Large intestine (tissue), 3 donors: ENCODE data around the gene SPEN. TPM values are rescaled to one million over a fixed set of nuclear protein-coding genes. Genes with fewer than 3 reads are reported as not detected.

ENCODE experiments used
- DNase-seq, 2 donors: peaks; one replicate each; pipeline versions ENCODE4 v3.0.0 to v3.0.0-alpha.2; 2013
- H3K27ac ChIP-seq: one replicate; pipeline ENCODE4 v1.5.1; 2013; ENCODE audit warnings: low read length
- H3K27me3 ChIP-seq: 2 replicates; pipeline ENCODE4 v1.6.1; 2013; ENCODE audit warnings: low read length; ENCODE audit not compliant: control insufficient read depth, insufficient read depth
- H3K36me3 ChIP-seq: 2 replicates; pipeline ENCODE4 v1.6.1; 2013; ENCODE audit warnings: low read length; ENCODE audit not compliant: control insufficient read depth, insufficient read depth
- H3K4me1 ChIP-seq: one replicate; pipeline ENCODE4 v1.6.1; 2013; ENCODE audit warnings: low read length; ENCODE audit not compliant: control insufficient read depth, insufficient read depth
- H3K4me3 ChIP-seq: one replicate; pipeline ENCODE4 v1.5.1; 2013; ENCODE audit warnings: low read length
- H3K9me3 ChIP-seq: one replicate; pipeline ENCODE4 v1.6.1; 2013; ENCODE audit warnings: mild to moderate bottlenecking, low read depth, low read length, moderate library complexity; ENCODE audit not compliant: control insufficient read depth
- WGBS: methylation state at CpG from one replicate; pipeline ENCODE4 v1.1.5; 2013; ENCODE audit warnings: low lambda C conversion rate; ENCODE audit not compliant: insufficient coverage; 5-methylcytosine and 5-hydroxymethylcytosine counted together
- polyA plus RNA-seq: library from polyadenylated mRNA; unstranded; fragments of 120-200 nt; gene quantifications from one replicate; pipeline ENCODE4 v1.2.1, GENCODE V29; 2013

Gene SPEN
- polyA plus RNA-seq, 1 donor = 47.8 TPM

DNA sequence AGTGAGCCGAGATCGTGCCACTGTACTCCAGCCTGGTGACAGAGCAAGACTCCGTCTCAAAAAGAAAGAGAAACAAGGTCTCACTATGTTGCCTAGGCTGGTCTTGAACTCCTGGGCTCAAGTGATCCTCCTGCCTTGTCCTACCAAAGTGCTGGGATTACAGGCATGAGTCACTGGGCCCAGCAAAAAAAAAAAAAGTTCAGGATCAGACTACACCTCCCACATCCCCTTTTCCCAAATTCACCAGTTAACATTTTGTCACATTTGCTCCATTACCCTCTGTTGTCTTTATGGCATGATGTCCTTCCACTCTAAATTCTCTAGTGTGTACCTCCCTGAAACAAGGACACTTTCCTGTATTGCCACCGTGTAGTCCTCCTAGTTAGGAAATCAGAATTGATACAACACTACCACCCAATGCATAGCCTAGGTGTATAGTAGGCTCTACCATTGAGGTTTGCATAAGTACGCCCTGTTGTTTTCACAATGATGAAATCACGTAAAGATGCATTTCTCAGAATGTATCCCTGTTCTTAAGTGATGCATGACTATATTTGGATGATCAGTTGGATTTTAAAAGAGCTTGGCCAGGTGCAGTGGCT, 10.7 kb downstream of the SPEN start:
- no peaks in the 10 kb centered on the region for H3K9me3 ChIP-seq
- no peaks in the 10 kb centered on the region for H3K4me1 ChIP-seq
- no peak overlapping the region for H3K27ac ChIP-seq
- no peaks in the 10 kb centered on the region for H3K36me3 ChIP-seq
- H3K4me3 ChIP-seq = no peak overlapping the region
- no CpG with 5 or more reads among the region's 6 CpGs for WGBS
- DNase-seq = no peak
- no peaks in the 10 kb centered on the region for H3K27me3 ChIP-seq

- Histone ChIP-seq H3K4me1 (no peaks in the 10 kb centered on the region), H3K9me3 (no peaks in the 10 kb centered on the region)
- DNase-seq = no peak
Observed at GRCh38 chr1:15858672-15859372, 11.3 kb downstream of the SPEN start.

DNA sequence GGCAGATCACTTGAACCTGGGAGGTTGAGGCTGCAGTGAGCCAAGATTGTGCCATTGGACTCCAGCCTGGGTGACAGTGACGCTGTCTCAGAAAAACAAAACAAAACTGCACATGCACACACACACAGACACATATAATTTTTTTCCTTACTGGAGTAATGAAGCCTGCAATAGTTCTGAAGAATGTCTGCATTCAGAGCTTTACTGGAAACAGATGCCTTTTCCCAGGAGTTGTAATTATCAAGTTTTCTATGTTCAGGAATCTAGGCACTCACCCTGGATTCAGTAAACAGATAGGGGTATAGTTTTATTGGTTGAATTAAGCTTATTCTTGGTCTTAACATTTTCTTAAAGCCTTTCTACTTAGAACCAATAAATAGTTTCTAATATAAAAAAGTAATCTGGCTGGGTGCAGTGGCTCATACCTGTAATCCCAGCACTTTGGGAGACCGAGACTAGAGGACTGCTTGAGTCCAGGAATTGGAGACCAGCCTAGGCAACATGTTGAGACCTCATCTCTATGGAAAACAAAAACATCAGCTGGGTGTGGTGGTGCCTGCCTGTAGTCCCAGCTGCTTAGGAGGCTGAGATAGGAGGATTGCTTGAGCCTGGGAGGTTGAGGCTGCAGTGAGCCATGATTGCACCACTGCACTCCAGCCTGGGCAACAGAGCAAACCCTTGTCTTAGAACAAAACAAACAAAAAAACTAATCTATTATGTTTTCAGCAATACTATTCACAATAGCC, 15.8 kb downstream of the SPEN start:
- no peaks in the 10 kb centered on the region for H3K9me3 ChIP-seq
- H3K27me3 ChIP-seq = no peaks in the 10 kb centered on the region
- no peaks in the 10 kb centered on the region for H3K4me1 ChIP-seq
- H3K27ac ChIP-seq = no peak overlapping the region
- H3K36me3 ChIP-seq = no peaks in the 10 kb centered on the region
- DNase-seq = no peak
- H3K4me3 ChIP-seq = no peak overlapping the region
- WGBS = no CpG with 5 or more reads among the region's 2 CpGs

More at GRCh38 chr1:15858672-15859372, 11.3 kb downstream of the SPEN start:
- H3K36me3 ChIP-seq = no peaks in the 10 kb centered on the region
- no peak overlapping the region for H3K27ac ChIP-seq
- WGBS = no CpG with 5 or more reads among the region's 8 CpGs
- H3K27me3 ChIP-seq = no peaks in the 10 kb centered on the region
- no peak overlapping the region for H3K4me3 ChIP-seq

- WGBS = 100% methylated on average over 1 of the region's 3 CpGs
- Histone ChIP-seq H3K27me3 (no peaks in the 10 kb centered on the region), H3K9me3 (no peaks in the 10 kb centered on the region), H3K36me3 (no peaks in the 10 kb centered on the region), H3K4me1 (no peaks in the 10 kb centered on the region), H3K27ac (no peak overlapping the region), H3K4me3 (no peak overlapping the region)
- DNase-seq = no peak
Observed at GRCh38 chr1:15866721-15867201, 19.3 kb downstream of the SPEN start.

DNA sequence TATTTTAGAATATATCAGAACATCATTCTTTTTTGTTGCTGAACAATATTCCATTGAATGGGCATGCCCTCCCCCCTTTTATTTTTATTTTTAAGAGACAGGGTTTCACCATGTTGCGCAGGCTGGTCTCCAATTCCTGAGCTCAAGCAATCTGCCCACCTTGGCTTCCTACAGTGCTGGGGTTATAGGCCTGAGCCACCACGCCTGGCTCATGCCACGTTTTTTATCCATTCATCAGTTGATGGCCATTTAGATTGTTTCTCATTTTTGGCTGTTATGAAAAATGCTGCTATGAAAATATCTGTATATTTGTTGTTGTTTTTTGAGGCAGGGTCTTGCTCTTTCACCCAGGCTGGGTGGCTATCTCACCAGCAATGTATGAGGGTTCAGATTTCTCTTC, 19.8 kb downstream of the SPEN start:
- no peaks in the 10 kb centered on the region for H3K4me1 ChIP-seq
- no peaks in the 10 kb centered on the region for H3K36me3 ChIP-seq
- no peak overlapping the region for H3K27ac ChIP-seq
- no CpG with 5 or more reads among the region's 3 CpGs for WGBS
- H3K9me3 ChIP-seq = no peaks in the 10 kb centered on the region
- no peak for DNase-seq
- H3K4me3 ChIP-seq = no peak overlapping the region
- H3K27me3 ChIP-seq = no peaks in the 10 kb centered on the region

DNA sequence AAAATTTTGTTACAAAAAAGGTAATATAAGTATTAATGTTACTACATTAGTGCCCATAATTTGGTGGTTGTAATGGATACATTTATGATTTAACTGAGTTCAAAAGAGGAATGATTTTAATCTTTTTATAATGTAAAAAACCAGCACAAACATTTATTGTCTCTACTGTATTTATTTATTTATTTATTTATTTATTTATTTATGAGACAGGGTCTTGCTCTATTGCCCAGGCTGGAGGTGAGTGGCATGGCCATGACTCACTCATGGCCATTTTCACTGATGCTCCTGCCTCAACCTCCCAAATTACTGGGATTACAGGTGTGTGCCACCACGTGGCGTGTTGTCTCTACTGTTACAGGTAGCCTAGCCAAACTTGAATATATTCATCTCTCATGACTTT, 21.9 kb downstream of the SPEN start:
- no peaks in the 10 kb centered on the region for H3K9me3 ChIP-seq
- H3K4me1 ChIP-seq = no peaks in the 10 kb centered on the region
- H3K4me3 ChIP-seq = no peak overlapping the region
- H3K27ac ChIP-seq = no peak overlapping the region
- DNase-seq = no peak
- WGBS = no CpG with 5 or more reads among the region's 2 CpGs
- H3K36me3 ChIP-seq = peaks cover 16% of the 10 kb centered on the region
- H3K27me3 ChIP-seq = no peaks in the 10 kb centered on the region

DNA sequence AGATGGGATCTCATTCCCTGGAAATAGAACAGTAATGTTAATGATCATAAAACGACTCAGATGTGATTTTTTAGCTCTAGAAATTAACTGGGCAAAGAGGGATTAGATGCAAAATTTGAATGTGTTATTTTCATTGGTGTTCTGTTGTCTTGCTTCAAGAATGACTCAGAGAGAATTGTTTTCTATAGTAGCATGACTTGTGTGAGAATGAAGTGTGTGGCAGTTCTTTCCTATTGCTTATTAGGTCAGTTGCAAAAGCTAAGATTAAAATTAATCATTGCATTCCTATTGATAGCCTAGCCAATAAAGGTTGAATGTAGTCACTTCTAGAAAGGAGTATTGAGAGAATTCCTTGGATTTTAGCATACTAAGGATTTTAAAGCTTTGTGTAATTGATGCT, 22.9 kb downstream of the SPEN start:
- Histone ChIP-seq H3K4me1 (no peaks in the 10 kb centered on the region), H3K27ac (no peak overlapping the region), H3K36me3 (peaks cover 20% of the 10 kb centered on the region), H3K4me3 (no peak overlapping the region), H3K9me3 (no peaks in the 10 kb centered on the region), H3K27me3 (no peaks in the 10 kb centered on the region)
- DNase-seq = no peak
- 89% methylated on average over 1 of the region's 1 CpG for WGBS

- Histone ChIP-seq H3K27me3 (no peaks in the 10 kb centered on the region), H3K27ac (no peak overlapping the region), H3K4me1 (no peaks in the 10 kb centered on the region), H3K36me3 (peaks cover 36% of the 10 kb centered on the region), H3K9me3 (no peaks in the 10 kb centered on the region), H3K4me3 (no peak overlapping the region)
- no peak for DNase-seq
- WGBS = 40% methylated on average over 1 of the region's 1 CpG
Observed at GRCh38 chr1:15874471-15874870, 27.0 kb downstream of the SPEN start.

DNA sequence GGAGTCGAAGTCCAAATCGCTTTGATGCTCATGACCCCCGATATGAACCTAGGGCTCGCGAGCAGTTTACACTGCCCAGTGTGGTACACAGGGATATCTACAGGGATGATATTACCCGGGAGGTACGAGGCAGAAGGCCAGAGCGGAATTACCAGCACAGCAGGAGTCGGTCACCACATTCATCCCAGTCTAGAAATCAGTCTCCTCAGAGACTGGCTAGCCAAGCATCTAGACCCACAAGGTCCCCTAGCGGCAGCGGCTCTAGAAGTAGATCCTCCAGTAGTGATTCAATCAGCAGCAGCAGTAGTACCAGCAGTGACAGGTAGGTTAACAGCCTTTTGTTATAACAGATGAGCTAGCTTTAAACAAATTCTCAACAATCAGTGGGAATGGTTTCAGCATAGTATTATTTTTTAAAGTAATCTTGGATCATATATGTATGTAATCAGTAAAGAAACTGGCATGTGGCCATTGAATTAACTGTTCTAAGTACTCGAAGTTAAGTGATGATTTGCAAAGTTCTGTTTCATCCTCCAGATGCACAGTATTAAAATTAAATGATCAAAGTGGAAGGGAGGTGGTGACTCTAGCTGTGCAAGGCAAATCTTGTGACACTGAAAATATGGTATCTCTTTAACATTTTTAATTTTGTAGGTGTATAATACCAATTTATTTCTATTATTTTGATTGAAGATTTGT, 29.0 kb downstream of the SPEN start:
- Histone ChIP-seq H3K4me3 (no peak overlapping the region), H3K27ac (no peak overlapping the region), H3K4me1 (no peaks in the 10 kb centered on the region), H3K27me3 (no peaks in the 10 kb centered on the region), H3K9me3 (no peaks in the 10 kb centered on the region), H3K36me3 (peaks cover 47% of the 10 kb centered on the region)
- no CpG with 5 or more reads among the region's 12 CpGs for WGBS
- DNase-seq = peak in 1 of 2 donors; percentile 18

- DNase-seq = no peak
- Histone ChIP-seq H3K9me3 (no peaks in the 10 kb centered on the region), H3K4me3 (no peak overlapping the region), H3K4me1 (peaks cover 9% of the 10 kb centered on the region), H3K27me3 (no peaks in the 10 kb centered on the region), H3K27ac (no peak overlapping the region), H3K36me3 (peaks cover 23% of the 10 kb centered on the region)
- WGBS = no CpG with 5 or more reads among the region's 5 CpGs
Observed at GRCh38 chr1:15881961-15882360, 34.5 kb downstream of the SPEN start.
